Measurements from ENCODE around the gene COL19A1. TPM values are rescaled to one million over a fixed set of nuclear protein-coding genes. Genes with fewer than 3 reads are reported as not detected.

COL19A1 gene
- total RNA-seq, 4 donors from 2014 or later, result 0.19 TPM; not detected in 3

GRCh38 chr6:70045413-70045812 is 179.1 kb downstream of the COL19A1 start:
- no peak for DNase-seq
- no peak overlapping the region for H3K4me3 ChIP-seq
- intact Hi-C loops (cut with DNase I), result no loop called here
- H3K9me3 ChIP-seq, result no peaks in the 10 kb centered on the region
- 51 to 67% methylated on average over 3 of the region's 3 CpGs for WGBS, 2 donors
- no peaks in the 10 kb centered on the region for H3K4me1 ChIP-seq
- no peaks in the 10 kb centered on the region for H3K36me3 ChIP-seq
- no peak overlapping the region for H3K27ac ChIP-seq
- no peaks in the 10 kb centered on the region for H3K27me3 ChIP-seq
- no peak for TF ChIP-seq CTCF (IDR thresholded peaks at IDR 0.05)
- TF ChIP-seq POLR2A (IDR thresholded peaks at IDR 0.05), result no peak

GRCh38 chr6:70051197-70052124 is 185.1 kb downstream of the COL19A1 start:
- TF ChIP-seq CTCF (IDR thresholded peaks at IDR 0.05) (no peak), POLR2A (IDR thresholded peaks at IDR 0.05) (no peak)

GRCh38 chr6:70059039-70059719 is 192.8 kb downstream of the COL19A1 start:
- intact Hi-C loops (cut with DNase I), result no loop called here
- TF ChIP-seq CTCF (IDR thresholded peaks at IDR 0.05) (no peak), POLR2A (IDR thresholded peaks at IDR 0.05) (no peak)
- WGBS, 2 donors, result 25 to 26% methylated on average over 2 of the region's 2 CpGs

More at GRCh38 chr6:70051197-70052124, 185.1 kb downstream of the COL19A1 start:
- no peak for DNase-seq
- H3K9me3 ChIP-seq, result no peaks in the 10 kb centered on the region
- H3K27ac ChIP-seq, result no peak overlapping the region
- no peaks in the 10 kb centered on the region for H3K36me3 ChIP-seq
- H3K4me1 ChIP-seq, result no peaks in the 10 kb centered on the region
- intact Hi-C loops (cut with DNase I), result no loop called here
- 57 to 60% methylated on average over 5 of the region's 5 CpGs for WGBS, 2 donors
- H3K27me3 ChIP-seq, result no peaks in the 10 kb centered on the region
- no peak overlapping the region for H3K4me3 ChIP-seq

GRCh38 chr6:70060680-70061079 is 194.3 kb downstream of the COL19A1 start:
- no peak for TF ChIP-seq CTCF (IDR thresholded peaks at IDR 0.05)
- TF ChIP-seq POLR2A (IDR thresholded peaks at IDR 0.05), result no peak
- Histone ChIP-seq H3K4me3 (no peak overlapping the region), H3K9me3 (no peaks in the 10 kb centered on the region), H3K27me3 (no peaks in the 10 kb centered on the region), H3K4me1 (no peaks in the 10 kb centered on the region), H3K36me3 (no peaks in the 10 kb centered on the region), H3K27ac (no peak overlapping the region)
- WGBS, 2 donors, result 69 to 82% methylated on average over 5 of the region's 5 CpGs
- intact Hi-C loops (cut with DNase I), result no loop called here
- DNase-seq, result no peak

More at GRCh38 chr6:70059039-70059719, 192.8 kb downstream of the COL19A1 start:
- Histone ChIP-seq H3K4me1 (no peaks in the 10 kb centered on the region), H3K36me3 (no peaks in the 10 kb centered on the region), H3K27ac (no peak overlapping the region), H3K27me3 (no peaks in the 10 kb centered on the region), H3K9me3 (no peaks in the 10 kb centered on the region), H3K4me3 (no peak overlapping the region)
- no peak for DNase-seq

GRCh38 chr6:70061546-70061945 is 195.2 kb downstream of the COL19A1 start:
- no peak overlapping the region for H3K27ac ChIP-seq
- TF ChIP-seq POLR2A (IDR thresholded peaks at IDR 0.05), result no peak
- no peak for TF ChIP-seq CTCF (IDR thresholded peaks at IDR 0.05)
- WGBS, 2 donors, result 36 to 57% methylated on average over 2 of the region's 2 CpGs
- no peaks in the 10 kb centered on the region for H3K27me3 ChIP-seq
- no peaks in the 10 kb centered on the region for H3K36me3 ChIP-seq
- intact Hi-C loops (cut with DNase I), result no loop called here
- DNase-seq, result no peak
- H3K4me1 ChIP-seq, result no peaks in the 10 kb centered on the region
- H3K4me3 ChIP-seq, result no peak overlapping the region
- H3K9me3 ChIP-seq, result no peaks in the 10 kb centered on the region
